COLO829 (cell line): ENCODE results near the gene CDON.

Source experiments
- DNase-seq: peaks from one replicate; pipeline ENCODE4 v3.0.0; 2012; ENCODE audit warnings: low spot score

CDON gene

DNA sequence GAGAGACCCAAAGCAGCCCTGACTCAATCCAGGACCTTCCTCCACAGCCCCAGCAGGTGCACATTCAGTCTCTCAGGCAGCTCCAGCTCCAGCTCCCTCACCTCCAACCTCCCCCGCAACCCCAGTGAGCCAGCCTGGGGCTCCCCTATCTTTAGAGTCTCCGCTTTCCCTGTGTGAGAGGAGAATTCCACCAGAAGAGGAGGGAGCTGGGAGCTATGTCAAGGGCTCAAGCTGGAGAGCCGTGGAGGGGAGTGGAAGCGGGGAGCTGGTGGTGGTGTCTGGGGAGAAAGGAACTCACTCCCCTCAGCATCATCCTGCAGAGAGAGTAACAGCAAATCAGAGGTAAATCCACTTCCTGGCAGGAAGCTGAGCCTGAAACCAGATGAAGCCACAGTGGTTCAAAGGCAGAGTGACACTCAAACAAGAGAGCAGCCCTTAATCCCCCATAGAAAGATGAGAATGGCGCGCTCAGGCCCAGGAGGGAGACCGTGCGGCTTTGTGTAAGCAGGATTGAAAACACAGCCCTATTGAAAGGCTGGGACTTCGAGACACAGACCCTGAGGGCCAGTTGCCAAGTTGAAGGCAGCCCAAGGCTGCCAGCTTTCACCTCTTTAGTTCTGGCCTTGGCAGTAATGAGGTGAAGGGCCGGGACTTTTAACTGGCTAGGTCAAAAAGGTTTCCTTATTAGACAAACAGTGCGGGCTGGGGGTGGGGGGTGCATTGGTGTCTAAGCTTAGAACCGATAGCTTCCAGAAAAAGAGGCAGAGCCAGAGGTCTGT lies 21.4 kb upstream of the CDON start:
- DNase-seq = no peak

GRCh38 chr11:126082251-126083109 lies 19.8 kb upstream of the CDON start:
- DNase-seq = no peak

GRCh38 chr11:126081915-126082250 lies 19.2 kb upstream of the CDON start:
- DNase-seq = no peak

DNA sequence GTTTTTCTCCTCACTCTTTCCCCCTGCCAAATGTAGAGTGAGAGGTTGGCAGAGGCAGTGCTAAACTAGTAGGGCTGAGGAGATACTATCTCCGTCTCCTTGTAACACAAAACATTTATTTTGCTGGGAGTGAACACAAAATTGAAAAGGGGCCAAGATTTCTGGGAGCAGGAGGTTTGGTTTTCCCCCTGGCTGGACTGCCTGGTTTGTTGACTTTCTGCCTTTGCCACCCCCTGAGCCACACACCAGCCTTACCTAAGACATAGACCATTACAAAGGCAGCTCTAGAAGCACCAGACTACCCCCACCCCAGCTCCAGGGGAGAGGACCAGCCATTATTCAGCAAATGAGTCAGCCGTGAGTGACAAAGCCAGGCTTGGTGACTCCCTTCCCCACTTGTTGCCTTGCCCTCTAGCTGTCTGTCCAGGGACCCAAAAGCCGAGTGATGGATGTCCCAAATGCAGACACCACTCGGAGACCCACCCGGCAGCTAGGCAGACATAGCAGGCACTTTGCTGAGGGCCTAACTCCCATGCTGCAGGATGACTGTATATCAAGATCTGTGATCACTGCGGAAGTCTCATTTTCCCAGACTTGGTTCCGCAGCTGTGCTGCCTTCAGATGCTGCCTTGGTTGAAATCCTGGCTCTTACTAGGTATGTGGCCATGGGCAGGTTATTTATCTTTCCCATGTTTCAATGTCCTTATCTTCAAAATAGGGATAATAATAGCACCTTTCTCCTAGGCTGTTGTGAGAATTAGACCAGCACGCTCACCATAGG lies 17.7 kb upstream of the CDON start:
- no peak for DNase-seq

DNA sequence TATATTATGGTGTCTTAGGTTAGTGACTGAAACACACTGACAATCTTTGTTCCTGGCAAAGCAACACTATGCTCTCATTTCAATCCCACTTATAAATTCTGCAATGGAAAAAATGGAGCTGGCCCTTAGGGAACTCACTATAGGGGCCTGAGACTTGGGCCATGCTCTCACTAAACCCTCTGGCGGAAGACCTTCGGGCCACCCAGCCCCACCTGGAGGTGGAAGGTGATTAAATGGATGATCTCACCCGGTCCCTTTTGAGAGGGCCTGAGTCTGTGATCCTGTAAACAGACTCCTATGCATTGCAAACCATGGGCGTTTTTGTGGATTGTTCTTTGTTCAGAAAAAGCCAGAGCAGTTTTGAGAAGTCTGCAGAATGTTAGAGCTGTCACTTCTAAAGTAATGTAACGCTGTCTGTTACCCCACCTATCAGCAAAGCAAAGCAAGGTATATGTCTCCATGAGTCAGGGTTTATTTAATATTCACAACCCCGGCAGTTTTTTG lies 17.0 kb upstream of the CDON start:
- DNase-seq = no peak

GRCh38 chr11:126076641-126077040 lies 14.0 kb upstream of the CDON start:
- DNase-seq = no peak

DNA sequence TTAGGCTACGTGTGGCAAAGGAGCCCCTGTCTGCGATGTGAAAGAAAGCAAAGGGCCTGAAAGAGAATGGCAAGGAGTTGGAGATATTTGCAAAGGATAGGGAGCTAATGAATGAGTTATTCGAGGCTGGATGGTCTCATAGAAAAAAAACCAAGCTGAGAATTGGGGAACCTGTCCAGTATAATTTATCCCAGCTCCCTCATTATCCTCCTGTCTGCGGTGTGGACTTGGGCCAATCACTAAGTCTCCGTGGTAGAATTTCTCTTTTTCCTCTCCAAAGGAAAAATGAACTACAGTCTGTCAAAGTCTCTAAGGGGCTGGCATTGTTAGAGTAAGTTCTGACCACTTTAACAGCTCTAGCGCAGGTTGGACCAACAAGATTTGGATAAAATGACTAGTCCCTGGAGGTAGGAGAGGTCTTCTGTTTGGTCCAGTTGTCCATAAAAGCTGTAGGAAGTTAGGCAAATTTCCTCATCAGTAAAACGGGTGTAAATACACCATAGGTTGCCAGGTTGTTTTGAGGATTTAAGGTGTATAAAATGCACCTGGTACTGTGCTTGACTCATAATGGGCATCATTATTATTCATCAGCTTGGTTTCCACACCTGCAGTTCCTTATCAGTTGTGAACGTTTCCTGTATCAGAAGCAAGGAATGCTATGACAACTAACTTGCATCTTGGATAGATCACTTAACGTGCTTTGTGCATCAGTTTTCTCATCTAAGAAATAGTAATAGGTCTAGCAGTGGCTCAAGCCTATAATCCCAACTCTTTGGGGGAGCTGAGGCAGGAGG lies 10.3 kb upstream of the CDON start:
- DNase-seq = no peak

- DNase-seq = peak; percentile 90
Measured at GRCh38 chr11:126072141-126072741, 9.6 kb upstream of the CDON start.

- no peak for DNase-seq
Measured at GRCh38 chr11:126063507-126063852, 814 bp upstream of the CDON start.

DNA sequence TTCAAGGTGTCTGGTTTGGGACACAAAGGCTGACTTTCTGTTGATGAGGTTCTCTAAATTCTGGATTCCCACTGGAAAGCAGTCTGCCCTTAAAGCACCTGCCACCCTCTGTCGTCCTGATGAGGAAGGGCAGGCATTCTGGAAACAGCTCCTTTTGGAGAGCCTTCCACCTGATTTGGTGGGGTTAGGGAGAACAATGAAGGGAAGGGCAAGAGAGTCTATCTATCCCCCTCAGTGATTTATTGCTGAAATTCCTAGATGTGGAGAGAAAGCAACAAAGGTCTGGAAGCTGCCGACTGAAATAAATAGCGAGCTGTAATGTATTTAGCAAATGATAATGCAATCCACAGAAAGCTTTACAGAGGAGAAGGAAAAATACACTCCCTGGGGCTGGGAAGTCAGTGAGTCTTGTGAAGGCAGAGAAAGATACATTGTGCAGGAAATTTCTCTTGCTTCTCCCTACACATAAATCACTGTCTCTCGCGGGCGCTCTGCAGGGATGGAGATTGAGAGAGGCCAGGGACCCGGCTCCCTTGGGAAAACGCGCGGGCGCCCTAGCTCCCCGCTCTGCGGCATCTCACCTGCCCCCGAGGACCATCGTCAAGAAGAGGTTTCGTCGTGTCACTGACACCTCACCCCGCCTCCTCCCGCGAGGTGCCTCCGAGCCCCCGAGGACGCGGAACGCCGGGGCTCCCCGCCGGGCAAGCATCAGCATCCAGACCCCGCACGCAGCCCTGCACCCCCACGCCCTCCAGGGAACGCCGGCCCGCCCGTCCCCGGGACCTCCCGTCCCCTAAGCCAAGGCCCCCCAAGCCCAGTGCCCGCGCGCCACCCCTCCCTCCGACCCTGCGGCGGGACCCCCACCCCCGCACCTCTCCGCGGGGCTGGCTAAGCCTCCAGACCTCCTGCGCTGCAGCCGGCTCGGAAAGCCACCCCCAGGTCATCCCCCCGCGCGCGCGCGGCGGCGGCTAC lies 673 bp downstream of the CDON start:
- peak; percentile 40 for DNase-seq

DNA sequence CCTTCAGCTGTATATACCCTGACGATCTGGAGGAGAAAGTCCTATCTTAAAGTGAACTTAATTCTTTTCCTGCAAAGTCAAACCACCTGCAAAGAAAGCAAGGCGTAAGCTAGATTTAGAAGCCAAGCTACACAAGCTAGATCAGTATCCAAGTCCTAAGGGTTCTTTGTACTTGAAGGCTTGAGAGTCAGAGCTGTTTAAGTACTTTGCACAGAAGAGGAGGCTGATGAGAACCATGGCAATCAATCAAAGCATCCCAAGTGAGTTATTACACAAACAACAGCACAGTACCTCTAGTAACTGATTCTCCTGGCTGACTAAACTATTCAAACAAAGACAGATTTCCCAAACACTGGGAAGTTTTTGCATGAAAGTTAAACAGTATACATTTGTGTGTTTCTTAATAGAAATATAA lies 1.9 kb downstream of the CDON start:
- DNase-seq = no peak

DNA sequence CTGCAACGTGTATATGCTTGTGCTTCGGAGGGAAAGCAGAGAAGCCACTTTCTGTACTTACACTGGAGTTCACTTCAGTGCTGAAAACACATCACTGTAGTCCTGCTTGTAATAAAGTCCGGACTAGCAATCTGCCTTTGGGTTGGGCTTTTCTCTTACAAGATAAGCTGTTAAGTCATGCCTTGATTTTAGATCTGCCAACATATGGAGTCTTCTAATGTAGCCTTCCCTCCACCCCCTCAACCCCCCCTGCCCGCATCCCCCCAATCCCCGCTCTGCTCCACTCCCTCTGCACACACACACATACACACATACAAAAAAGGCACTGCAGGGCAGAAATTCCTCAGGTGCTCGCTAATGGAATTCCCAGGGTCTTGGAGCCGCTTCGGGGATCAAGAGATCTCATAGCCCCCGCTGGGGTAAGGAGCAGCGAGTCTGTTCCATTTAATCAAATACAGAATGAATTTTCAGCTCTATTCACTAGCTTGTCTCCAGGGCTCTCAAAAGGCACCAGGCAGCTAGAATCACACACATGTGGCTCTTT lies 3.4 kb downstream of the CDON start:
- no peak for DNase-seq

DNA sequence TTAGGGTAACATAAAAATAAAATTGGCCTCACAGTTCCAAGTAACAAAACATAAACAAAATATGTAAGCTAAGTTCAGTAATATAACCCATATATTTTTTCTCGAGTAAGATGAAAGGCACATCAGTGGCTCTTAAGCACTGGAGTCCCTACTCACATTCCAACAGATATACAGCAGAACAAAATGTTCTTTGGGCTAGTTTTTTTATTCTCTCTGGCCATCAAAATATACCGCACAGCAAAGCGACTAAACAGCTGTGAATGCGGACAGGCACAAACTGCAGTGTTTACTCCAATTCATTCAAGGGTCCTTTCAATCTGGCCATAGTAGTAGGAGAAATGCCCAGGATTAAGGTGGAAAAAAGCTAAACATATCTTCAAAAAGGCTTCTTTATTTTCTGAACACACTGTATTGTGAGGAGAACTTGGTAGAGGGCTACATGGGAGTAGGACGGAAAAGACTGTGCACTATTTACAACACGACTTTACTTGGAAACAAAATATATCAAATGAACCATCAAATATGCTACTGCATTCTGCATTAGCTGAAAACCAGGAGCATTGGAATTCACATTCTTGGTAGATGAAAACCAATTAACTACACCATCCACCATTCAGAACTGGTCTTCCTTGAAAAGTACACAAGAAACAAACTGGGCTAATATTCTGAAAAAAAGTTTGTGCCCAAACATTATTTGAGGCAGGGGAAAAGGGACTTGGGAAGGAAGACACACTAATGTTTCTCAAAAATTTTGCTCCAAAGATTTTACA lies 4.4 kb downstream of the CDON start:
- DNase-seq = no peak

GRCh38 chr11:126054882-126055281 lies 7.8 kb downstream of the CDON start:
- no peak for DNase-seq

- no peak for DNase-seq
Measured at GRCh38 chr11:126054408-126054807, 8.3 kb downstream of the CDON start.

GRCh38 chr11:126053415-126054286 lies 9.0 kb downstream of the CDON start:
- DNase-seq = no peak

DNA sequence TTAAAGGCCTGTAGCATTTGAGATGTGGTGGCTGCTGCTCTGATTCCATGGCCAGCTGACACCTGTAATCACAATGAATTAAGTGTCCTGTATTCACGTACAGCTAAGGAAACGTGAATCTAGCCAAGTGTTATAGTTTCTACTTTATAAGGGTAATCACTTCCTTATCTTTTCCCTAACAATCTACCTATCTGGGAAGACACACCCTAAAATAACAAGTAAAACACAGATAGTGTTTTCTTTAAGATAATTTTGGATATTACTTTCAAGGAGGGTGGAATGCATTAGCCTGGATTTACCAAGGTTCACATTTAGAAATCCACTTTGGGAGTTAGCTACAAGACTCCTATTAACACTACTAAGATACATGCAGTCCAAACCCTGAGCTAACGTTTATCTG lies 11.5 kb downstream of the CDON start:
- DNase-seq = no peak

- no peak for DNase-seq
Measured at GRCh38 chr11:126049159-126049558, 13.5 kb downstream of the CDON start.
